Thyroid gland (tissue), 4 donors: ENCODE results near the gene NECTIN1.

Experiments
- POLR2A ChIP-seq, 2 donors: fragments of 450-650 bp; IDR thresholded peaks; one replicate each; pipeline ENCODE4 v1.6.1; 2017; ENCODE audit warnings: antibody characterized with exemption in 2 of 2, mild to moderate bottlenecking in 2 of 2, moderate library complexity in 1 of 2
- TF ChIP-seq, protein P1 (sequence below), 6 experiments: fragments of 200-600 bp in 3 of 6; fragments of 450-650 bp in 3 of 6; sonication (generic) in 3 of 6; IDR thresholded peaks; one replicate each; pipeline ENCODE4 v1.5.1; 2016 to 2019; ENCODE audit warnings: antibody characterized with exemption in 6 of 6, mild to moderate bottlenecking in 2 of 6, inconsistent platforms in 1 of 6, moderate library complexity in 1 of 6

DNA sequence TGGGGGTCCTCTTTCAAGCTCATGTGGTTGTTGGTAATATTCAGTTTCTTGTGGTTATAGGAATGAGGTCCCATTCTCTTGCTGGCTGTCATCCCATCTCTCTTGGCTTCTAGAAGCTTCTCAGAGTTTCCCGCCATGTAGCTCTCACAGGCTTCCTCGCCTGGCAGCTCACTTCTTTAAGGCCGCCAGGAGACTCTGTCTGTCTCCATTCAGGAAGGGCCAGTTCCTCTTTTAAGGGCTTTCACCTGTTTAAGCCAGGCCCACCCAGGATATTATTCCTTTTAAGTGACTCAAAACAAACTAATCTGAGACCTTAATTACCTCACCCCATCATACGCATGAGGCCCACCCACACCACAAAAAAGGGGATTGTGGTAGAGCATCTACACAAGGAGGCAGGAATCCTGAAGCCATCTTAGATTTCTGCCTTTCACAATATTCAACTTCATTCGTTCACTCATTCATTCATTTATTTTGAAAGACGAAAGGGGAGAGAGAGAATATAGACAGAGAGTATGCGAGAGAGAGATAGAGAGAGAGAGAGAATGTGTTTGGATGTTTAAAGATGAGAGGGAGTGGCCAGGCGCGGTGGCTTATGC, 42.3 kb upstream of the NECTIN1 start:
- TF ChIP-seq, protein P1, sequence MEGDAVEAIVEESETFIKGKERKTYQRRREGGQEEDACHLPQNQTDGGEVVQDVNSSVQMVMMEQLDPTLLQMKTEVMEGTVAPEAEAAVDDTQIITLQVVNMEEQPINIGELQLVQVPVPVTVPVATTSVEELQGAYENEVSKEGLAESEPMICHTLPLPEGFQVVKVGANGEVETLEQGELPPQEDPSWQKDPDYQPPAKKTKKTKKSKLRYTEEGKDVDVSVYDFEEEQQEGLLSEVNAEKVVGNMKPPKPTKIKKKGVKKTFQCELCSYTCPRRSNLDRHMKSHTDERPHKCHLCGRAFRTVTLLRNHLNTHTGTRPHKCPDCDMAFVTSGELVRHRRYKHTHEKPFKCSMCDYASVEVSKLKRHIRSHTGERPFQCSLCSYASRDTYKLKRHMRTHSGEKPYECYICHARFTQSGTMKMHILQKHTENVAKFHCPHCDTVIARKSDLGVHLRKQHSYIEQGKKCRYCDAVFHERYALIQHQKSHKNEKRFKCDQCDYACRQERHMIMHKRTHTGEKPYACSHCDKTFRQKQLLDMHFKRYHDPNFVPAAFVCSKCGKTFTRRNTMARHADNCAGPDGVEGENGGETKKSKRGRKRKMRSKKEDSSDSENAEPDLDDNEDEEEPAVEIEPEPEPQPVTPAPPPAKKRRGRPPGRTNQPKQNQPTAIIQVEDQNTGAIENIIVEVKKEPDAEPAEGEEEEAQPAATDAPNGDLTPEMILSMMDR (IDR thresholded peaks at IDR 0.05) = no peak
- no peak for TF ChIP-seq POLR2A (IDR thresholded peaks at IDR 0.05)
